ENCODE measurements around the gene AKR7A2. TPM values are rescaled to one million over a fixed set of nuclear protein-coding genes. Genes with fewer than 3 reads are reported as not detected.

AKR7A2 gene
- total RNA-seq, 1 donor from 2014 or later = 34.1 TPM

DNA sequence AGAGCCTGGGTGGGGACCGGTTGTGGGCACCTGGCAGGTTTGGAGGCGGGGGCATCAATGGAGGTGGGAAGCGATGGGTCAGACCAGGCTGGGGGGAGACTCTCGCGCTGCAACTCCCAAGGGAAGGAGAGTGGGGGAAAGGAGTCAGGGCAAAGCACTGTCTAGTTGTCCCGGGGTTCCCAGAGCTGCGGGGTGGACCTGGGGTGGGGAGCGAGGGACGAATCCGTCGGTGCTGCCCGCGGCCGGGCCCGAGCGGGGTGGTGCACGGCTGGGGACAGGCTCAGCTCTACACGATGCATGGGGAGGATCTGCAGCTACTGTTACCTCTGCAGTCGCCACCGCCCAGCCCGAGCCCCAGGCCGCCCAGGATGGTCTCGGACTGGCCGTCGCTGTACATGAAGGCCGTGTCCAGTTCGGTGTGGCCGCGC is 427 bp downstream of the AKR7A2 start:
- H3K27me3 Mint-ChIP-seq (ENCODE audit: unreplicated experiment) = peaks cover 15% of the 10 kb centered on the region
- H3K4me3 Mint-ChIP-seq (ENCODE audit: unreplicated experiment) = peak overlapping the region; percentile 93
- no peak overlapping the region for H3K27ac Mint-ChIP-seq (ENCODE audit: unreplicated experiment)
- H3K9me3 Mint-ChIP-seq (ENCODE audit: unreplicated experiment) = no peaks in the 10 kb centered on the region
- peaks cover 26% of the 10 kb centered on the region for H3K4me1 Mint-ChIP-seq (ENCODE audit: unreplicated experiment)
- TF ChIP-seq, protein P1, sequence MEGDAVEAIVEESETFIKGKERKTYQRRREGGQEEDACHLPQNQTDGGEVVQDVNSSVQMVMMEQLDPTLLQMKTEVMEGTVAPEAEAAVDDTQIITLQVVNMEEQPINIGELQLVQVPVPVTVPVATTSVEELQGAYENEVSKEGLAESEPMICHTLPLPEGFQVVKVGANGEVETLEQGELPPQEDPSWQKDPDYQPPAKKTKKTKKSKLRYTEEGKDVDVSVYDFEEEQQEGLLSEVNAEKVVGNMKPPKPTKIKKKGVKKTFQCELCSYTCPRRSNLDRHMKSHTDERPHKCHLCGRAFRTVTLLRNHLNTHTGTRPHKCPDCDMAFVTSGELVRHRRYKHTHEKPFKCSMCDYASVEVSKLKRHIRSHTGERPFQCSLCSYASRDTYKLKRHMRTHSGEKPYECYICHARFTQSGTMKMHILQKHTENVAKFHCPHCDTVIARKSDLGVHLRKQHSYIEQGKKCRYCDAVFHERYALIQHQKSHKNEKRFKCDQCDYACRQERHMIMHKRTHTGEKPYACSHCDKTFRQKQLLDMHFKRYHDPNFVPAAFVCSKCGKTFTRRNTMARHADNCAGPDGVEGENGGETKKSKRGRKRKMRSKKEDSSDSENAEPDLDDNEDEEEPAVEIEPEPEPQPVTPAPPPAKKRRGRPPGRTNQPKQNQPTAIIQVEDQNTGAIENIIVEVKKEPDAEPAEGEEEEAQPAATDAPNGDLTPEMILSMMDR (IDR thresholded peaks at IDR 0.05; ENCODE audit: unreplicated experiment) = no peak
- DNase-seq (ENCODE audit: low spot score) = no peak
- peaks cover 19% of the 10 kb centered on the region for H3K36me3 Mint-ChIP-seq (ENCODE audit: low read depth, unreplicated experiment)

DNA sequence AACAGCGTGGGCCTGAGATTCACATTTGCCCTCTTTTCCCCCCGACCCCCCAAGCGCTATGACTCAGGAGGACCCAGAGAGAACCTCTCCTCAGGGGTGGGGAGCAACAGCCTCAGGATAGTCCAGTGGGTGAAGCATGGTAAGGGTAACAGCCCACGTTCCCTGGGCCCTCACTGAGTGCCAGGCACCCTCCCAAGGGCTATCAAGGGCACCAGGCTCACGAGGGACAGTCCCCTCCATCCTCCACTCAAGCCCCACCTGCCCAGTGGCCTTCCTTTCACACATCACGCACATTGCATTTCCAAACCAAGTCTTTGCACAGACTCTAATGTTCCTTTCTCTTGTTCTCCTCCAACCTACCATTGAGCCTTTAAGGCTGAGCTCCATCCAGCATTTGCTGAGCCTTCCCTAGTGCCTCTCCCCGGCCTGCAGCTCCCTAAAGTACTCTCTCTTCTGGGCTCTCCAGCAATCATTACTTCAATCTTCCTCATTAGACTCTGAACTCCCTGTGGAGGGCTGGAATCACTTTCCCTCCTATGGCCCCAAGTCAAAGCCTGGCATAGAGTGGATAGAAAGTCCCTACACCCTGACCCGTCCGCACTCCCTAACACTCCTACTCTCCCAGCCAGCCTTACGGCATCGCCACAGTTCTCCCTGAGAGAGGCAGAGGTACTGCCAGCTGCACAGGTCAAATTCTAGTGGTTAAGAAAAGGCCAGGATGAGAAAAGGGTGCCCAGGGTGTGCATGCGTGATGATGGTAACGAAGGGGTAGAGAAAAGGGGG is 1.0 kb downstream of the AKR7A2 start:
- no peaks in the 10 kb centered on the region for H3K9me3 Mint-ChIP-seq (ENCODE audit: unreplicated experiment)
- peak overlapping the region; percentile 93 for H3K4me3 Mint-ChIP-seq (ENCODE audit: unreplicated experiment)
- H3K4me1 Mint-ChIP-seq (ENCODE audit: unreplicated experiment) = peaks cover 20% of the 10 kb centered on the region
- peaks cover 15% of the 10 kb centered on the region for H3K27me3 Mint-ChIP-seq (ENCODE audit: unreplicated experiment)
- no peak for DNase-seq (ENCODE audit: low spot score)
- no peak overlapping the region for H3K27ac Mint-ChIP-seq (ENCODE audit: unreplicated experiment)
- TF ChIP-seq, protein P1 (IDR thresholded peaks at IDR 0.05; ENCODE audit: unreplicated experiment) = no peak
- peaks cover 20% of the 10 kb centered on the region for H3K36me3 Mint-ChIP-seq (ENCODE audit: low read depth, unreplicated experiment)

DNA sequence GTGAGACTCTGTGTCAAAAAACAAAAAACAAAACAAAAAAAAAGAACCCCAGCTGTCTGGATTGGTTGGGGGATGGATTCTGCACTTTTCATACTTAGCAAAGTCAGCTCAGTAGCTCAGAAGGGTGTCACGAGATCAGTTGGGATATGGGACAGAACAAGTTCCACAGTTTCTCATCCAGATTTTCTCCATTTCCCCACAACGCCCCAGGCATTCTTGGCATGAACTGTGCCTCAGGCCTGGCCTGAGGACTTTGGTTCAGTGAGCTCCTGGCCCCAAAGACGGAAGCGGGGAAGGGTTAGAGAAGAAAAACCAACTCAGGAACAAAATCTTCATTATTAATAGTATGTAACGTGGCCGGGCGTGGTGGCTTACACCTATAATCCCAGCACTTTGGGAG is 1.9 kb downstream of the AKR7A2 start:
- H3K4me3 Mint-ChIP-seq (ENCODE audit: unreplicated experiment) = no peak overlapping the region
- peaks cover 16% of the 10 kb centered on the region for H3K4me1 Mint-ChIP-seq (ENCODE audit: unreplicated experiment)

DNA sequence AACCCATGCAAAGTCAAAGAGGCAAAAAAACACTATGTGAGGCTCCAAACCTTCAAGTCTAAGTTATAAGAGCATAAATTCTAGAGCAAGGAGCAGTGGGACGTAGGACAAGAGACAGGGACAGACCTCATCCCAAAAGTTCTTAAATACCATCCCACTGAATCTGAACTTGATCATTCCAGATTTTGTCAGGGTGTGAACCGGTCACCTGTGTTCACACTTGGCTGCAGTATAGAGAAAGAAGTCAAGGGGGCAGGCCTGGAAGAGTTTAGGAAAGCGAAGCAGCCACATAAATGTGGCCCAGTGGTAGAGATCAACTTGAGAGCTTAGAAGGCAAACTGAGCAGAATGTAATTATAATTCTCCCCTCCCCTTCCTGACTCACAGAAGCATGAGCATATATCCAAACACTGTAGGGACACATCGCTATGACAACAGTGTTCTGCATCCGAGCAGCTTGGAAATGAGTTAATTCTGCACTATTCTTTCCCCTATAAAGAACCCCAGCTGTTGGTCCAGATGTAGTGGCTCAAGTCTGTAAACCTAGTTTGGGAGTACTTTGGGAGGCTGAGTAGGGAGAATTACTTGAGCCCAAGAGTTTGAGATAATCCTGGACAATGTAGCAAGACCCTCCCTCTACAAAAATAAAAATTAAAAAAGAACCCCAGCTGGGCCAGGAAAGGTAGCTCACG is 2.7 kb downstream of the AKR7A2 start:
- Mint-ChIP-seq H3K4me3 (ENCODE audit: unreplicated experiment) (peak overlapping the region; percentile 5), H3K27me3 (ENCODE audit: unreplicated experiment) (peaks cover 15% of the 10 kb centered on the region), H3K9me3 (ENCODE audit: unreplicated experiment) (no peaks in the 10 kb centered on the region), H3K27ac (ENCODE audit: unreplicated experiment) (no peak overlapping the region), H3K4me1 (ENCODE audit: unreplicated experiment) (peaks cover 16% of the 10 kb centered on the region), H3K36me3 (ENCODE audit: low read depth, unreplicated experiment) (peaks cover 35% of the 10 kb centered on the region)
- TF ChIP-seq, protein P1 (IDR thresholded peaks at IDR 0.05; ENCODE audit: unreplicated experiment) = no peak
- DNase-seq (ENCODE audit: low spot score) = no peak

More for the DNA sequence above, 1.9 kb downstream of the AKR7A2 start:
- Mint-ChIP-seq H3K36me3 (ENCODE audit: low read depth, unreplicated experiment) (peaks cover 28% of the 10 kb centered on the region), H3K27ac (ENCODE audit: unreplicated experiment) (no peak overlapping the region), H3K9me3 (ENCODE audit: unreplicated experiment) (no peaks in the 10 kb centered on the region), H3K27me3 (ENCODE audit: unreplicated experiment) (peaks cover 15% of the 10 kb centered on the region)
- TF ChIP-seq, protein P1 (IDR thresholded peaks at IDR 0.05; ENCODE audit: unreplicated experiment) = no peak
- no peak for DNase-seq (ENCODE audit: low spot score)

DNA sequence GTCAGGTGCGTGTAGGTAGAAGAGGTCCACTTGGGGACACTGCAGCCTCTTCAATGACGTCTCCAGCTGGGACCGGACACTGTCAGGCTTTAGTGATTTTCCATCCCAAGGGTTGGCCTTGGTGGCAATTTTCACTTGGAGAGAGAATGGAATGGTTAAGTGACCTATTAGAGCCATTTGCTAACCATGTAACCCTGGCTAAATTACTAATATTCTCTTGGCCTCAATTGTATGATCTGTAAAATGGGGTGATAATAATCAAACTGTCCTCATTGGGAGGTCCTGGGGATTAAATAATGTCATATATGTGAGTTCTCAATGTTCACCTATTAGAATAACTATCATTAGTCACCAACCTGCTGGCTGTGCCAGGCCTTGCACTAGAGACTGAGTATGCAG is 3.4 kb downstream of the AKR7A2 start:
- Mint-ChIP-seq H3K27me3 (ENCODE audit: unreplicated experiment) (peaks cover 15% of the 10 kb centered on the region), H3K27ac (ENCODE audit: unreplicated experiment) (no peak overlapping the region), H3K36me3 (ENCODE audit: low read depth, unreplicated experiment) (peaks cover 40% of the 10 kb centered on the region), H3K4me3 (ENCODE audit: unreplicated experiment) (peak overlapping the region; percentile 5), H3K4me1 (ENCODE audit: unreplicated experiment) (peaks cover 15% of the 10 kb centered on the region), H3K9me3 (ENCODE audit: unreplicated experiment) (no peaks in the 10 kb centered on the region)
- TF ChIP-seq, protein P1 (IDR thresholded peaks at IDR 0.05; ENCODE audit: unreplicated experiment) = no peak
- no peak for DNase-seq (ENCODE audit: low spot score)

Measured in endothelial cell (in vitro differentiated cells).